Lower lobe of right lung (tissue), 2 donors: ENCODE data around the gene PSKH1. TPM values are rescaled to one million over a fixed set of nuclear protein-coding genes. Genes with fewer than 3 reads are reported as not detected.

Source experiments
- ATAC-seq, 2 donors: fragments of 200-7000 bp; cut with Tn5 transposase; one replicate each; pipeline ENCODE4 v1.9.1; 2020 to 2022; ENCODE audit warnings: mild to moderate bottlenecking in 2 of 2, moderate library complexity in 2 of 2
- DNase-seq: peaks from one replicate; pipeline ENCODE4 v3.0.0-alpha.2; 2020
- H3K27ac ChIP-seq: fragments of 200-600 bp; one replicate; pipeline ENCODE4 v1.8.0; 2022
- H3K27me3 ChIP-seq: fragments of 200-600 bp; one replicate; pipeline ENCODE4 v1.8.0; 2022; ENCODE audit warnings: low read depth
- H3K36me3 ChIP-seq: fragments of 200-600 bp; one replicate; pipeline ENCODE4 v1.8.0; 2022; ENCODE audit warnings: mild to moderate bottlenecking
- H3K4me1 ChIP-seq: fragments of 200-600 bp; one replicate; pipeline ENCODE4 v1.8.0; 2022
- H3K4me3 ChIP-seq: fragments of 200-600 bp; one replicate; pipeline ENCODE4 v1.8.0; 2022; ENCODE audit warnings: mild to moderate bottlenecking
- H3K9me3 ChIP-seq: fragments of 200-600 bp; one replicate; pipeline ENCODE4 v1.8.0; 2022
- intact Hi-C: fragments of 100-400 bp; cut with DNase I; formaldehyde crosslinking; loops from one replicate; pipeline ENCODE4 v1.11.0; 2022
- total RNA-seq: library from RNA; stranded (reverse); fragmentation: NEBNext Ultra II Directional; extraction: Animal tissue kit (Norgen Biotek cat#: 25700); gene quantifications from one replicate; pipeline ENCODE4 v1.2.1, GENCODE V29; 2021
- TF ChIP-seq, protein P1 (sequence below): fragments of 200-600 bp; IDR thresholded peaks from one replicate; pipeline ENCODE4 v1.8.0; 2022; ENCODE audit warnings: antibody characterized with exemption, mild to moderate bottlenecking
- donor health status: DM: no; HTN: yes; CAD: no; lungs with severe emphysema.

PSKH1 gene
- total RNA-seq, 1 donor from 2014 or later: 28.3 TPM

DNA sequence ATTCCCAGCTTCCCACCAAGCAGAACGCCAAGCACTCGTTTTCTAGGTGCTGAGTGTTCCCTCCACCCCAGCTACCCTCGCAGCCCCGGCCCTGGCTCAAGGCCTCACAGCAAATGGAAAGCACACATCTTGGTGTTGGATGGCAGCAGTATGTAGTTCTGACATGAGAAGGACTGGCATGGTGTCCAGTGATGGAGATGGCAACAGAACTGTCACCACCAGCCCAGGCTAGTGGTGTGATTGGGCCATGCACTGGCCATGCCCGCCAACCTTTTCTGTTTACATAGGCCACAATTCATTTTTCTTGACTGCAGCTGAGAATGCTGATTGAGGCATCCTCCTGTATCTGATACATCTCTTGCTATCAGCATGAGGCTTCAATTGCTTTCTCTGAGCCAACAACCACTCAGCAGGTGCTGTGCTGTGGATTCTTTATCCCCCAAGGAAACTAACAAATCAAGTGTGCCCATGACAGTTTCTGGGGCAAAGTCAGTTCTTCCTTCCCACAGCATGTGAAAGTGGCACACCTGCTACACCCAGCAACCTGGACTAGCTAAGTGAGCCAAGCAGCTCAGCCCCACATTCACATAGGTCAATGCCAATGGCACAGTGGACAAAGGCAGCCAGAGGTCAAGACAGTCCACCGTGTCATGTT, 71.5 kb downstream of the PSKH1 start:
- H3K4me3 ChIP-seq: no peak overlapping the region
- TF ChIP-seq, protein P1, sequence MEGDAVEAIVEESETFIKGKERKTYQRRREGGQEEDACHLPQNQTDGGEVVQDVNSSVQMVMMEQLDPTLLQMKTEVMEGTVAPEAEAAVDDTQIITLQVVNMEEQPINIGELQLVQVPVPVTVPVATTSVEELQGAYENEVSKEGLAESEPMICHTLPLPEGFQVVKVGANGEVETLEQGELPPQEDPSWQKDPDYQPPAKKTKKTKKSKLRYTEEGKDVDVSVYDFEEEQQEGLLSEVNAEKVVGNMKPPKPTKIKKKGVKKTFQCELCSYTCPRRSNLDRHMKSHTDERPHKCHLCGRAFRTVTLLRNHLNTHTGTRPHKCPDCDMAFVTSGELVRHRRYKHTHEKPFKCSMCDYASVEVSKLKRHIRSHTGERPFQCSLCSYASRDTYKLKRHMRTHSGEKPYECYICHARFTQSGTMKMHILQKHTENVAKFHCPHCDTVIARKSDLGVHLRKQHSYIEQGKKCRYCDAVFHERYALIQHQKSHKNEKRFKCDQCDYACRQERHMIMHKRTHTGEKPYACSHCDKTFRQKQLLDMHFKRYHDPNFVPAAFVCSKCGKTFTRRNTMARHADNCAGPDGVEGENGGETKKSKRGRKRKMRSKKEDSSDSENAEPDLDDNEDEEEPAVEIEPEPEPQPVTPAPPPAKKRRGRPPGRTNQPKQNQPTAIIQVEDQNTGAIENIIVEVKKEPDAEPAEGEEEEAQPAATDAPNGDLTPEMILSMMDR: no peak
- peaks cover 39% of the 10 kb centered on the region for H3K36me3 ChIP-seq
- no peak for DNase-seq
- no peaks in the 10 kb centered on the region for H3K27me3 ChIP-seq
- ATAC-seq: no peak
- H3K4me1 ChIP-seq: peaks cover 85% of the 10 kb centered on the region
- H3K9me3 ChIP-seq: no peaks in the 10 kb centered on the region
- intact Hi-C loops: no loop called here
- H3K27ac ChIP-seq: no peak overlapping the region

DNA sequence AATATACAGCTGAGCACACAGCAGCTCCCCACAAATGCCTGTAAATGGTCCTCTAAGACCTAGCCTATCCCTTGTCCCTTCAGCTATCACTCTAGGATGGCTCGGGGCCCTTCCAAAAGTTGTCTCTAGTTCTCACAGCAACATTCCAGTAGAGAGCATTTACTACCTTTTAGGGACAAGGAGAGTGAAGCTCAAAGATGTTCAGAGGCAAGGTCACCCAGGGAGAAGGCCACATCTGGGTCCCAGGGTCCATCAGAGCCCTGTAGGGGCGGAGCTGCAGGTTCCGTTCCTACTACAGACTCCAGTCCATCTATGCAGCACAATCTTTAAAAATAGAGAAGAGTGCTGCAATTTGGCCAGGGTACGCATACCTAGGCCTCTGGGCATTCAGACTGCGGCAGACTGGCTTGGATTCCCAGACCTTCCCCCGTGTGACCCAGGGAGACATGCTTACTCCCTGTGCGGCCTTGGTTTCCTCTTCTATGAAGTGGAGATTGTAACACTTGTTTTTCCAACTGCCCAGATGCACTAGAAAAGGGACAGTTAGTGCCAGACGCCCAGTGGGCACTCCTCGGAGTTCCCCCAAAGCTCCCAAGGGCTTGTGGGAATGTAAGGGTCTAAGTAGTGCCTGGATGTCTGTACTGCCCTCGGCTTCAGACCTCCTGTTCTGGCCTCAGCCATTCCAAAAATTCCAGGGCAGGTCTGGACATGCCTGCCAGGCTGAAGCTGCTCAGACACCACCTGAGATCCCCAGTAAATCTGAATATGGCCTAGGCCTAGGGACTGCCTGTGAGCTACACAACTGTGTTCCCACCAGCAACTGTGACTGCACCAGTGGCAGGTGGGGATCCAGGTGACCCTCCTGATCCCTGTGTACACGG, 72.9 kb downstream of the PSKH1 start:
- intact Hi-C loops: no loop called here
- Histone ChIP-seq H3K4me1 (peaks cover 72% of the 10 kb centered on the region), H3K27me3 (no peaks in the 10 kb centered on the region), H3K9me3 (no peaks in the 10 kb centered on the region), H3K27ac (peak overlapping the region; percentile 99), H3K36me3 (peaks cover 26% of the 10 kb centered on the region), H3K4me3 (peak overlapping the region; percentile 94)
- no peak for ATAC-seq
- TF ChIP-seq, protein P1: no peak
- DNase-seq: no peak

DNA sequence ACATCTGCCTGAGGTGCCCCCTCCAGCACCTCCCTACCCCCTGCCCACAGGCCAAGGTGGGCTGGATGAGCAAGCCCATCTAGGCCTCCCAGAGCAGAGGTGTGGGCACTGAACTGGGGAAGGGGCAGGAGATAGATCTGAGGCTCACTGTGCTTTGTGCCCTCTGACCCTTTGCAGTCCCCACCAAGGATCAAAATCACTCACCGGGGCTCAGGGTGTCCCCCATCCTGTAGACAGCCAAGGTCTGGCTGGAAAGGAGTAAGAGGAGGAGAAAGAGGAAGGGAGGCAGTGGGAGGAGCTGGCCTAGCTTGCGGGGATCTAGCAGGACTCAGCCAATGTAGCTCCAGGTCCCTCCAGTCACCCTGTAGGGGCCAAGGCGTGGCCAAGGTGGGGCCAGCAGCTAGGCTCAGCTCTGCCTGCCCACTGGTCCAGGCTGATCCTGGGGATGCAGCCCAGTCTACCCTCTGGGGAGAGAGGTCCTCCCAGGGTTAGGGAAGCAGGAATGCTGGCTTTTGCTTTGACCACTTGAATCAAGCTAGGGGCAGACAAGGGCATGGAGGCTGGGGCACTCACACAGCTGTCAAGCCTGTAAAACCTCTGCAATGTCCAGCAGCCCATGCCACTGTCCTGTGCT, 73.6 kb downstream of the PSKH1 start:
- TF ChIP-seq, protein P1: no peak
- Histone ChIP-seq H3K27ac (peak overlapping the region; percentile 99), H3K36me3 (peaks cover 19% of the 10 kb centered on the region), H3K27me3 (no peaks in the 10 kb centered on the region), H3K9me3 (no peaks in the 10 kb centered on the region), H3K4me1 (peaks cover 65% of the 10 kb centered on the region), H3K4me3 (peak overlapping the region; percentile 94)
- intact Hi-C loops: no loop called here
- DNase-seq: no peak
- ATAC-seq: peak; percentile 19 to 33

DNA sequence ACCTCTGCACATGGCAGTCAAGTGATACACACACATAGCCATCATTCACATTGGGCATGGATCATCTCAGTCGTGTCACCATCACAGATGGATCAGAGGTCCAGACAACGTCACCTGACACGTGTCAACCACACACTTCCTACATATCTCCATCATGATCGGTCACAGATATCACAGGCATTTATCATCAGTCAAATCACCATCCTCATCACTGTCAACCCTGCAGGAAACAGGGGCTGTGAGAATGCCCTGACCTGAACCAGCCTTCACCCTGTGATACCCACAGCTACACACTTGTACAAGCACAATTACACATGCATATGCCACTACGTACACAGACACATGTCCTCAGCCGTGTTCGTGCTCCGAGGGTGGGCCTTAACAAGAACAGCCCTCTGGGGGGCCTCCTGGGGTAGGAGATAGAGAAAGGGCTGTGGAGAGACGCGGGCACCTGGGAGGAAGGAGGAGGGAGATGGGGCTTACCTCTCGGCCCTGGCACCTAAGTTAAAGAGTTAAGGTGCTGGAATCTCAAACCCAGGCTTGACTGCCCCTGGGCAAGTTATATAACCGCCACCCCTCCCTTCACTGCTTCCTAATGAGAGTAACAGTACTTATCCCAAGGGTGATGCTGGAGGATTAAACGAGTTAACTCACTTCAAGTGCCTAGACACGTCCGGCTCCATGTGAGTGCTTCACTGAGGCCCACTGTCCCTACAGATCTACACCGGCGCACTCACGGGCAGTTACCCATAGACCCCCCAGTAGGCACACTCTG, 74.3 kb downstream of the PSKH1 start:
- H3K27ac ChIP-seq: peak overlapping the region; percentile 99
- H3K27me3 ChIP-seq: no peaks in the 10 kb centered on the region
- ATAC-seq (peak; percentile 11 to 15), DNase-seq (no peak)
- peaks cover 12% of the 10 kb centered on the region for H3K36me3 ChIP-seq
- H3K4me1 ChIP-seq: peaks cover 58% of the 10 kb centered on the region
- H3K4me3 ChIP-seq: peak overlapping the region; percentile 94
- TF ChIP-seq, protein P1: no peak
- intact Hi-C loops: no loop called here
- no peaks in the 10 kb centered on the region for H3K9me3 ChIP-seq

DNA sequence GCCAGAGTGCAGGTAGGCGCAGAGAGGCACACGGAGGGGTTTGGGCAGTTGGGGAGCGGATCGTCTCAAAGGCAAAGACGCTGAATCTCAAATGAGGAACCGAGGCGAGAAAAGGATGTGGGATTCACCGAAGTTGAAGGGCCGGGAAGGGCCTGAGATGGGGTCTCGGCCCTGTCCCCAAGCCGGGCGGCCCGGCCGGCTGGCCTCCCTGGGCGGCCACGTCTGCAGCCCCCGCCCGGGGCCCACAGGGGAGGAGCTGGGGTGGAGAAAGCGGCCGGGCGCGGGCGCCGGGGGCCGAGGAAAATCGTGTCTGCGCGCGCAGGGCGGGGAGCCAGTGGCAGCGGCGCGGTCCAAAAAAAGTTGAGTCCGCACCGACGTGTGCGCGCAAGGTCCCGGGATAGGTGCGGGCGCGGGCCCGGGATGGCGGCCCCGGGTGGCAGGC, 74.9 kb downstream of the PSKH1 start:
- intact Hi-C loops: no loop called here

More for the DNA sequence above, 74.9 kb downstream of the PSKH1 start:
- Histone ChIP-seq H3K27me3 (no peaks in the 10 kb centered on the region), H3K27ac (peak overlapping the region; percentile 99), H3K4me3 (peak overlapping the region; percentile 94), H3K36me3 (peaks cover 6% of the 10 kb centered on the region), H3K4me1 (peaks cover 52% of the 10 kb centered on the region), H3K9me3 (no peaks in the 10 kb centered on the region)
- TF ChIP-seq, protein P1: no peak
- ATAC-seq (peak; percentile 45 to 63), DNase-seq (no peak)
